GM18517 (cell line): ENCODE results near the gene POLD1.

ENCODE experiments used
- ATAC-seq: cut with Tn5 transposase; IDR thresholded peaks from one replicate; pipeline ENCODE4 v1.9.1; 2021; ENCODE audit warnings: mild to moderate bottlenecking, moderate library complexity; ENCODE audit not compliant: unreplicated experiment

The POLD1 gene

DNA sequence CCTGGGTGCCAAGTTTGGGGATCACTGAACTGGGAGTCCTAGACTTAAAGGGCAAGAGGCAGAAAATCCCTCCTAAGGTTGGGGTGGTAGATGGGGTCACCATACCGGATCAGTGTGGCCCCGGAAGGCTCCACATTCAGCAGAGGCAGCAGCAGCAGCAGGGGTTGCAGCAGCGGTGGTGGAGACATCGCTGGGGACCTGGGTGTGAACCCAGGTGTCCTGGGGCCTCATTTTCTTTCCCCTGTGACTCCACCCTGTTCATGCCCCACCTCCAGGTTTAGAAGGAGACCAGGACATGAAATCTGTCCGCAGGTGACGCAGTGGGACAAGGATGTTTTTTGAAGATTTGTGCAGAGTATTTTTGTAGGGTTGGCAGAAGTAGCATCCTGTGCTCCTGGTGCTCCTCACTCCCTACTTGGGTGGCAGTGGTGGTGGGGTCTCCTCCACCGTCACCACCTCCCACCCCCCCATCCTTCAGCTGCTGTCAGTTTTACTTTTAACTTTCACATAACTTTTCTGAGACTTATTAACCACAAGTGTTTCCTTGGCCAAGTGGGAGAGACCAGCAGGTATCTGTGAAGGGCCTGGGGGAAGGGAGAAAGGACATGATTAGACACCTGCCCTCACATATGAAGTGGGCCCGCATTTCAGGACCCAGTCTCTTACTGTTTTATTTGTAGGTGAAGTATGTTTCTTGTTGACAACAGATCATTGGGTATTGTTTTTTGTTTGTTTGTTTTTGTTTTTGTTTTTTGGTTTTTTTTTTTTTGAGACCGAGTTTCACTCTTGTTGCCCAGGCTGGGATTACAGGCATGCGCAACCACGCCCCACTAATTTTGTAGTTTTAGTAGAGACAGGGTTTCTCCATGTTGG is 18.5 kb upstream of the POLD1 start, which contains the start of gene NAPSA:
TSS of gene NAPSA (minus strand) at position 206 of the 873 bp plus-strand sequence. CDS start at position 188, 18 bp downstream.
- no peak for ATAC-seq

DNA sequence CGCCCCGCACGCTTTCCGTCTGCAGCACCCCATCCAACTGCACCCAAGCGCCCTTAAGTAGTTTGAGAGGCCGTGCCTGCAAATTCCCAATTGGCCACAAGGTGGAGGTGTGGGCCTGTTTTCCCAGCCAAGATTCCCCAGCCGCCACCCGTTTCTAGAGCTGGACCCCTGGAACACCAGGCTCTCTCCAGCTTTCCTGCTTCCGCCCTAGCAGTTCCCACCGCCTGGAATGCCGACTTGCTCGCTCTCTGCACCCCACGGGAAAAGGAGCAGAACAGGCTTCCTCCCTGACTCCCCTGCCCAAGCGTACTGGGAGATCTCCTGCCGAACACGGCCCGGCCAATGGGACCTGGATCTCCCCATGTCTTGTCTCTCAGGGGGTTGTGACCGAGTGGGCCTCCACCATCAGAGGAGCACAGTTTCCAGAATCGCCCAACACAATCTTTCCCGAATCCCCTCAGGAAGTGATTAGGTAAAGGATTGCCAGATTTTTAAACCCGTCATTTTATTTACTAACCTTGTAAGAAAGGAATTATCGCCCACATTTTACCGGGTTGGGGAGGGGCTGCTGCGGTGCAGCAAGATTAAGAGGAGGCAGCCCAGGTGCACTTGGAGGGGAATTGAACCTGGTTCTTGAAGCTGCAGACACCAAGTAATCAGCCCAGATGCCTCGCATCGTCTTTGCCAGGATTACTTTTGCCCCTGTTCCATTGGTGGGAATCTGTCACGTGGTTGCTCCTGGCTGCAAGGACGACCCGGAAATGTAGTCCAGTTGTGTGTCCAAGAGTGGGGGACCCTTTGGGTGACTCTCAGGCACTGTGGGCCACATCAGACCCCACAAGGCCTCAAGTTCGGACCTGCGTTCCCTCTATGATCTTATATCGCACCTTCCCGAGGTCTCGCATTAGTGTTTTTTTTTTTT is 15.2 kb upstream of the POLD1 start:
- no peak for ATAC-seq

DNA sequence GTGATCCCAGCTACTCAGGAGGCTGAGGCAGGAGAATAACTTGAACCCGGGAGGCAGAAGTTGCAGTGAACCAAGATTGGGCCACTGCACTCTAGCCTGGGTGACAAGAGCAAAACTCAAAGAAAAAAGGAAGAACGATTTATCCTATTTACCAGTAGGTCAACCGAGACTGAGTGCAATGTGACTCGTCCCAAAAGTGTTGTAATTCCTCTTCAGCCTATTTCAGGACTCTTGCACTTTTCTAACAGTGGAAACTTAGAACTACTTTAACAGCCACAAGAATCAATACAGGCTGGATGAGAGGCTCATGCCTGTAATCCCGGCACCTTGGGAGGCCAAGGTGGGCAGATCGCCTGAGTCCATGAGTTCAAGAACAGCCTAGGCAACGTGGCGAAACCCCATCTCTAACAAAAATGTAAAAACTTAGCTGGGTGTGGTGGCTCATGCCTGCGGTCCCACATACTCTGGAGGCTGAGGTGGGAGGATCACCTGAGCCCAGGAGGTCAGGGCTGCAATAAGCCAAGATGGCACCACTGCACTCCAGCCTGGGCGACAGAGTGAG is 12.2 kb upstream of the POLD1 start:
- no peak for ATAC-seq

DNA sequence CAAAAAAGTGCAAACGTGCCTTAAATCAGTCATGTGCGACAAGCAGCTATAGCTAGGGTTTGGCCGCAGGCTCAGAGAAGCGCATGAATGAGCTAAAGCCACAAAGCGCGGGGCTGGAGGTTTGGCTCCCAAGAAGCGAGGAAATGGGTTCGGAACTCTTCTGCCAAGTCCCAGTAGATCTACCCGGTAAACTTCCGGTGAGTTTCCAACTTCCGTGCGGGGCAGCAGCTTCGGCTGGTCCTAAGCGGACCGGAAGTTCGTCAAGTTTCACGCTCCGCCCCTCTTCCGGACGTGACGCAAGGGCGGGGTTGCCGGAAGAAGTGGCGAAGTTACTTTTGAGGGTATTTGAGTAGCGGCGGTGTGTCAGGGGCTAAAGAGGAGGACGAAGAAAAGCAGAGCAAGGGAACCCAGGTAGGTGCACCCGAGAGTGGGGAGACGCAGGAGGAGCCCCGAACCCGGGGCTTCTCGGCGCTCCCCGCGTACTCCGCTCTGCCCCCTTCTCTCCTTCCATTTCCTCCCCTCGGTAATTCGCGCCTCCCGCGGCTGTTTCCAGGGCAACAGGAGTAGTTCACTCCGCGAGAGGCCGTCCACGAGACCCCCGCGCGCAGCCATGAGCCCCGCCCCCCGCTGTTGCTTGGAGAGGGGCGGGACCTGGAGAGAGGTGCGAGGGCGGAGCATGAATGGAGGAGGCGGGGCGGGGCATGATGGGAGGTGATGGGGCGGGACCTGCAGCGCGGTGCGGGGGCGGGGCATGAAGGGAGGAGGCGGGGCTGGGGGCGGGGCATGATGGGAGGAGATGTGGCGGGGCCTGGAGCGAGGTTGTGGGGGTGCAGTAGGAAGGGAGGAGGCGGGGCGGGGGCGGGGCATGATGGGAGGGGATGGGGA is 7.7 kb upstream of the POLD1 start, which contains the start of gene NR1H2:
TSS of gene NR1H2 (plus strand) at position 292 of the 885 bp plus-strand sequence. CDS start 1,149 bp downstream, outside the sequence.
- ATAC-seq: peak; percentile 87

DNA sequence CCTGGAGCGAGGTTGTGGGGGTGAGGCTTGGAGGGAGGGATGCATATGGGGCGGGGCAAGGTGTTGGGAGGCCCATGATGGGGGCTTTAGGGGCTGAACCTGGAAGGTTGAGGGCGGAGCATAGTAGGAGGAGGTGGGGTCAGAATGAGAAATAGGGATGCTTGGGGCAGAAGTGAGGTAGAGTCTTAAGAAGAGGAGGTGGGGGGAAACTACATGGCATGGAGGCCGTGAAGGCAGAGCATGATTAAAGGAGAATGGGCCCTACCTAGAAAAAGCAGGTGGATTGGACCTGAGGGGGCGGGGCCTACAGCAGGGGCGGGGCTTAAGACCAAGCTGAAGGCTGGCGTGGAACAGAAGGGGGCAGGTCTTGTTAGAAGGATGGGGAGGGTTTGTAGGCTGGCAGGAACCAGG is 7.1 kb upstream of the POLD1 start:
- ATAC-seq: no peak

DNA sequence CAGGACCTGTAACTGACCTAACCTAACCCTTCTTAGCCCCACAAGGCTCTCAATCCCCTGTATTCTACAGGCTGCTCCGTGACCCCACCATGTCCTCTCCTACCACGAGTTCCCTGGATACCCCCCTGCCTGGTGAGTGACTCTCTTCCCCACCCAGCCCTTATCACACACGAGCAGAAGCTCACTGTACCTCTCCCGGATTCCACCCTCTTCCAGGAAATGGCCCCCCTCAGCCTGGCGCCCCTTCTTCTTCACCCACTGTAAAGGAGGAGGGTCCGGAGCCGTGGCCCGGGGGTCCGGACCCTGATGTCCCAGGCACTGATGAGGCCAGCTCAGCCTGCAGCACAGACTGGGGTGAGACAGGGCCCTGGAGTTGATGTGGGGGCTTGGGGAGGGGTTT is 6.6 kb upstream of the POLD1 start:
- ATAC-seq: no peak

DNA sequence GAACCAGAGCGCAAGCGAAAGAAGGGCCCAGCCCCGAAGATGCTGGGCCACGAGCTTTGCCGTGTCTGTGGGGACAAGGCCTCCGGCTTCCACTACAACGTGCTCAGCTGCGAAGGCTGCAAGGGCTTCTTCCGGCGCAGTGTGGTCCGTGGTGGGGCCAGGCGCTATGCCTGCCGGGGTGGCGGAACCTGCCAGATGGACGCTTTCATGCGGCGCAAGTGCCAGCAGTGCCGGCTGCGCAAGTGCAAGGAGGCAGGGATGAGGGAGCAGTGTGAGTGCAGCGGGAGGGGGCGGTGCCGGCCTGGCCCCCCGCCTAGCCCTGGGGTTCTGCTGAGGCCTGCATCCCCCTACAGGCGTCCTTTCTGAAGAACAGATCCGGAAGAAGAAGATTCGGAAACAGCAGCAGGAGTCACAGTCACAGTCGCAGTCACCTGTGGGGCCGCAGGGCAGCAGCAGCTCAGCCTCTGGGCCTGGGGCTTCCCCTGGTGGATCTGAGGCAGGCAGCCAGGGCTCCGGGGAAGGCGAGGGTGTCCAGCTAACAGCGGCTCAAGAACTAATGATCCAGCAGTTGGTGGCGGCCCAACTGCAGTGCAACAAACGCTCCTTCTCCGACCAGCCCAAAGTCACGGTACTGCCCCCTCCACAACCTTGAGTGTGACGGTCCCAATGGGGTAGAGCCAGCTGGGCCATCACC is 5.8 kb upstream of the POLD1 start:
- ATAC-seq: no peak

DNA sequence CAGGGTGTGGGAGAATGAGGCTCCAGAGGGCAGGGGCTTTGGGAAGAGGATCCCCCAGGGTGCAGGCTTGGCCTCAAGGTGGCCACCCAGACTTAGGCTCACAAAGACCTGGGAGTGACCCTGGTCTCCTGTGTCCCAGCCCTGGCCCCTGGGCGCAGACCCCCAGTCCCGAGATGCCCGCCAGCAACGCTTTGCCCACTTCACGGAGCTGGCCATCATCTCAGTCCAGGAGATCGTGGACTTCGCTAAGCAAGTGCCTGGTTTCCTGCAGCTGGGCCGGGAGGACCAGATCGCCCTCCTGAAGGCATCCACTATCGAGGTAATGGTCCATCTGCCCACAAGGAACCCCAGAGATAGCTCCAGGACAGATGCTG is 5.3 kb upstream of the POLD1 start:
- no peak for ATAC-seq

DNA sequence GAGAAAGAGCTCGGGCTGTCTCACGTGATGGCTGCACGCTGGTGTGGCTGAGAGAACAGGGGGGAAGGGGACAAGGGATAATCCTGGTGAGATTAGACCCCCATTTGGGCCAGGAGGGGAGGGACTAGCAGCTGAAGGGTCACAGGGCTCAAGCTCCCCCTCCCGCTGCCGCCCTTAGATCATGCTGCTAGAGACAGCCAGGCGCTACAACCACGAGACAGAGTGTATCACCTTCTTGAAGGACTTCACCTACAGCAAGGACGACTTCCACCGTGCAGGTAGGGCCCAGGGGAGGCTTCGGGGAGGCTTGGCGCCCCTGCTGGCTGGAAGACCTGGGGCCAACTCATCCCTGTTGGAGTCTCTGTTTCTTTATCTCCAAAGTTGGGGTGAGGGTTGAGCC is 4.5 kb upstream of the POLD1 start:
- ATAC-seq: no peak

DNA sequence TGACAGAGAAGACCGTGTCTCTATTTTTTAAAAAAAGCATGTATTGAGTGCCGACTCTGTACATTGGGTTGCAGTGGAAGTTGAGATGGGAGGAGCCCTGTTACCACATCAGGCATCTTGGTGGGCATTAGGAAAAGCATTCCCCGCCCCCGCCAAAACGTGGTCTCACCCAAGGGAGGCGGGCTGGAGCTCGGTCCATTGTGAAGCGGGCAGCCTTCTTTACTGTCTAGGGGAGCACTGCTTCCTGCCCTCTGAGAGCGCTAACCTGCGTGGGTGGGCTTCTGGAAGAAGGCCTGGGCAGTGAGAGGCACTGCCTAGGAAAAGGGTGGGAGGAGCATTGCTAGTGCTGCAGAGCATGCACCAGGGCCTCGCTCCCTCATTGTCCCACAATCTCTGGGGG is 4.0 kb upstream of the POLD1 start:
- ATAC-seq: no peak

DNA sequence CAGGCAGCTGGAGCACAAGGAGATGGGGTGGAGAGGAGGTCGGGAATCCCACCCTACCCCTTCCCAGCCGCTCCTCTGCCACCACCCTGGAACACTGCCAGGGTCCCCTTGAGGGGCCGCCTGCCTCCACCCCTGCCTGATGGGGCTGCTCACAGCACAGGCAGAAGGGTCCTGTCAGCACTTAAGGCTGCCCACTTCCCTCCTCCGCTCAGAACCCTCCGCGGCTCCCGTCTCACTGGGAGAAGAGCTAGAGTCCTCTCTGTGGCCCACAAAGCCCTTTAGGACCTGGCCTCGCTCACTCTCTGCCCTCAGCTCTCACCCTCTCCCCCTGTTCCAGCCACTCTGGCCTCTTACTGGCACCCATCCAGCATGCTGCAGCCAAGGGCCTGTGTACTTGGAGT is 3.4 kb upstream of the POLD1 start:
- no peak for ATAC-seq

DNA sequence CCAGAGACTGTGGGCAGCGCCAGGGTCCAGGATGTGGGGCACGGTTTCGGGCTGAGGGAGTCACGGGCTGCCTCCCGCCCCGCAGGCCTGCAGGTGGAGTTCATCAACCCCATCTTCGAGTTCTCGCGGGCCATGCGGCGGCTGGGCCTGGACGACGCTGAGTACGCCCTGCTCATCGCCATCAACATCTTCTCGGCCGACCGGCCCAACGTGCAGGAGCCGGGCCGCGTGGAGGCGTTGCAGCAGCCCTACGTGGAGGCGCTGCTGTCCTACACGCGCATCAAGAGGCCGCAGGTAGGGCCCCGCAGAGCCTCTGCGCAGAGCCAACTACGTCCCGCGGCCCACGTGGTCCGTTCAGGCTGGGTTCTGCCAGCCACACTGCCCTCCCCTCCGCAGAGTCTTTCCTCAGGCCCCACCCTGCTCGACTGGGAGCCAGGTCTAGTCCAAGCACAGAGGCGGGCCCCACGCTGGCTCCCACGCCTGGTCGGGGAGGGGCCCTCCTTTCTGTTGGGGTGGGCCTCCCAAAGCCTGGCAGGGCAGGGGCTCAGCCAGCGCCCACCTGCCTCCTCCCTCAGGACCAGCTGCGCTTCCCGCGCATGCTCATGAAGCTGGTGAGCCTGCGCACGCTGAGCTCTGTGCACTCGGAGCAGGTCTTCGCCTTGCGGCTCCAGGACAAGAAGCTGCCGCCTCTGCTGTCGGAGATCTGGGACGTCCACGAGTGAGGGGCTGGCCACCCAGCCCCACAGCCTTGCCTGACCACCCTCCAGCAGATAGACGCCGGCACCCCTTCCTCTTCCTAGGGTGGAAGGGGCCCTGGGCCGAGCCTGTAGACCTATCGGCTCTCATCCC is 2.0 kb upstream of the POLD1 start:
- no peak for ATAC-seq

DNA sequence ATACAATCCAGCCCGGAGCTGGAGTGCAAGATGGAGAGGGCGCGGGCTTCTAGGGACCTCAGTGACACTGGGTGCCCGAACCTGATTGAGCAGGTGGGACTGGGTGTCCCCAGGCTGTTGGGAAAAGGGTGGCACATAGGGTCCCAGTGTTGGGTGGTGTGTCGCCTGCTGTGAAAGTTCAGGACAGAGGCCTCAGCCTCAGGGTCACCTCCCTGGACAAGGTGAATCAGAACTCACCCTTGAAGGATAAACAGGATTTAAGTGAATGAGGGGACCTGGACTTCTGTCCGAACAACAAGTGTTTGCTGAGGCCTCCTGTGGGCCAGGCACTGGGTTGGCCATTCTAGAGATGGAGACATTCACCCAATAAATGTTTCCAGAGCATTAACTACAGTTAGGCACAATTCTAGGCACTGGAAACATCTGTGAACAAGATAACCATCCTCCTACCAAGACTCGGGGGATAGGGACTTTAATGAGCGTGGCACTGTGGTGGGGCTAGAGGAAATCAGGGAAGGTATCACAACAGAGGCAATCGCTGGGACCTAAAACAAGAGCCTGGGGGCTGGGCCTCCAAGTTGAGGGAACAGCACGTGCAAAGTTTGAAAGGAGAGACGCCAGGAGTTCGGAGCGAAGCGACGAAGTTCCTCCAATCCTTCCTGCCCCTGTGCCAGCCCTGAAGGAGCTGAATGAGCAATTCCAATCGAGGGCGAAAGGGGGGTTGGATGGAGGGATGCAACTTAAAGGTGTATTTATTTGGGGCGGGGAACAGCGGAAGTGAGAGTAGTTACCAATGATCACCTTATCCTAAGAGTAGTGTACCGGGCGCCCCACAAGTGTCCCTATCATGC is 921 bp upstream of the POLD1 start:
- ATAC-seq: no peak

DNA sequence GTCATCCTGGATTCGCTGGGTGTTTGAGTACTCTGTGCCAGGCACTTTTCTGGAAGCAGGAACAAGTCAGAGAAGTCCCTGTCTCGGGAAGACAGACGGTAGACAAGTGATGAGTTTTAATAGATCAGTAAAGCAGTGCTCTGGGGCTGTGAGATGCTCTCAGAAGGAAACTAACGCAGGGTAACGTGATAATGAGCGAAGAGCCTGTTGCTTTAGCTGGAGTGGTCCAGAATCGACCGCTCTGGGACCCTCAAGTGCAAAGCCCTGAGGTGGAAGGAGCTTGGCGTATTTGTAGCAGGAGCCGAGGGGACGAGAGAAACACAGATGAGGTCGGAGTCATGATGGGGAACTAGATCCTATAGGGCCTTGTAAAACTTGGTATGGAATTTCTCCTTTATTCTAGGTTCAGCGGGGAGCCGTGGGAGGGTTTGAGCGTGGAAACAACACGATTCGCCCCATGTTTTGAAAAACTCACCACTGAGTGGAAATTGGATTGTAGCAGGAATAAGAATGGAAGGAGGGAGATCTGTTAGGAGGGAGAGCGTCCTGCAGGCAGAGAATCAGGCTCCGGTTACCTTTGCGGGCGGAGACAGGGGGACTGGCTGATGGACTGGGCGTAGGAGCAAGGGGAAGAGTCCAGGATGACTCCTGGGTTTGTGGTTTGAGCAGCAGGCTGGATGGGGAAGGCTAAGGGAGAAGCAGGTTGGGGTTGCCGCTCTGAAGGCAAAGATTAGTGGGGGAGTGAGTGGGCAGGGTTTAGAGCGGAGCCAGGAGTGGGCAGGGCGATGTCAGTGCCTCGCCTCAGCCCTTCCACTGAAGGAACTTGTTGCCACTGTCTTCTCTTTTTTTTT is 763 bp downstream of the POLD1 start:
- no peak for ATAC-seq

DNA sequence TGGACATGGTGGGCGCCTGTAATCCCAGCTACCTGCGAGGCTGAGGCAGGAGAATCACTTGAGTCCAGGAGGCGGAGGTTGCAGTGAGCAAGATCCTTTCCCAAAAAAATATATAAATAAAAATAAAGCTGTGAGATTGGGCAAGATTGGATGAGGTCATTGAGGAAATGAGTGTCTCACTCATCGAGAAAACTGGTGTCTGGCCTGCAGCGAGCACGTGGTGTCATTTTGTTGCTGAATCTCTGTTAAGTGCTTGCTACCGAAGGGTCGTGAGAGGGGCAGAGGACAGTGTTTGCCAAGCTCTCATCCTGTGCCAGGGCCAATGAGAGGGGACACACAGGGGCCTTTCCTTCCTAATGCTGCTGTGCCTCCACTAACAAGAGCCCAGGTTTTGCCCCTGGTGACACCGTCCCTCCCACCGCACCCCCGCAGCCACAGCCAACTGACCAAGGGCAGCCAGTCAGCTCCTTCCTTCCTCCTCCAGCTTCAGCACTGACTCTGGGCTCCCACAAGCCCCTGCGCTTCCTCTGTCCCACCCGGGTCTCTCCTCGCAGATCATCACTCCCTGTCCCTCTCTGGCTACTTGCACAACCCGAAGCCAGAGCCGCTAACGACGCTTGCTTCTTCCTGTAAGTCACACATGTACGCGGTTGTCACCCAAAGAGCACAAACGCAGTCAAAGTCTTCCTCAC is 3.2 kb downstream of the POLD1 start:
- ATAC-seq: no peak

DNA sequence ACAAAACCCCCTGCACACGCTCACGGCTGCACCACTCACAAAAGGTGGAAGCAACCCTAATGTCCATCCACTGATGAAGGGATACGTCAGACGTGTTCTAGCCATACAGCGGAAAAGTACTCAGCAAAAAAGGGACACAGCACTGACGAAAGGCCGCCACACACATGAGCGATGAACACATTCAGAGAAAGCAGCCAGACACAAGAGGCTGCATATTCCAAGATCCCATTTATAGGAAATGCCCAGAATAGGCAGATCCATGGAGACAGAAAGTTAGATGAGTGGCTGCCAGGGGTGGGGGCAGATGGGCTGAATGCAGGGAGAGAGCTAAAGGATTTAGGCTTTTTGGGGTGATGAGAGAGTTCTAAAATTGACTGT is 3.7 kb downstream of the POLD1 start:
- no peak for ATAC-seq
